KMS-11 (cell line): ENCODE data around the gene C5orf63.
"Not testable (repeated sequence)": the region's sequence is repeated elsewhere in the genome, so short reads cannot be mapped to it uniquely, and the experiment has no call there.

Experiments
- H2AFZ ChIP-seq: fragments of 200-600 bp; sonication (generic); 2 replicates; pipeline ENCODE4 v1.6.1; 2016; ENCODE audit warnings: antibody characterized with exemption, mixed run types, low read depth
- H3K27ac ChIP-seq: fragments of 200-600 bp; sonication (generic); 2 replicates; pipeline ENCODE4 v1.6.1; 2016; ENCODE audit warnings: mild to moderate bottlenecking, mixed run types
- H3K27me3 ChIP-seq: fragments of 200-600 bp; sonication (generic); 2 replicates; pipeline ENCODE4 v1.6.1; 2017; ENCODE audit warnings: mild to moderate bottlenecking, low read depth, mixed run types, moderate library complexity; ENCODE audit not compliant: insufficient read depth
- H3K36me3 ChIP-seq: fragments of 200-600 bp; sonication (generic); 2 replicates; pipeline ENCODE4 v1.6.1; 2017; ENCODE audit warnings: mild to moderate bottlenecking, mixed run types; ENCODE audit not compliant: insufficient read depth
- H3K4me1 ChIP-seq: fragments of 200-600 bp; sonication (generic); 2 replicates; pipeline ENCODE4 v1.6.1; 2016; ENCODE audit warnings: mild to moderate bottlenecking, low read depth, mixed run types; ENCODE audit not compliant: poor library complexity, severe bottlenecking
- H3K4me2 ChIP-seq: fragments of 200-600 bp; sonication (generic); 2 replicates; pipeline ENCODE4 v1.7.0; 2016; ENCODE audit warnings: mild to moderate bottlenecking, mixed run types
- H3K4me3 ChIP-seq: fragments of 200-600 bp; sonication (generic); IDR thresholded peaks from 2 replicates; pipeline ENCODE4 v1.6.1; 2017; ENCODE audit warnings: low read depth, low read length, mixed read lengths; ENCODE audit not compliant: insufficient read depth
- H3K79me2 ChIP-seq: fragments of 200-600 bp; sonication (generic); 2 replicates; pipeline ENCODE4 v1.6.1; 2016; ENCODE audit warnings: low read depth, mixed run types; ENCODE audit not compliant: insufficient read depth
- H3K9ac ChIP-seq: fragments of 200-600 bp; sonication (generic); 2 replicates; pipeline ENCODE4 v1.6.1; 2016; ENCODE audit warnings: mild to moderate bottlenecking, mixed run types
- H4K20me1 ChIP-seq: fragments of 200-600 bp; sonication (generic); 2 replicates; pipeline ENCODE4 v1.6.1; 2016; ENCODE audit warnings: mild to moderate bottlenecking, mixed run types; ENCODE audit not compliant: insufficient read depth
- TF ChIP-seq, protein P1 (sequence below): fragments of 200-600 bp; sonication (generic); conservative IDR thresholded peaks from 2 replicates; pipeline ENCODE4 v1.6.1; 2017; ENCODE audit warnings: low read depth, mild to moderate bottlenecking, antibody characterized with exemption, low read length, moderate library complexity, mixed read lengths

Gene C5orf63

DNA sequence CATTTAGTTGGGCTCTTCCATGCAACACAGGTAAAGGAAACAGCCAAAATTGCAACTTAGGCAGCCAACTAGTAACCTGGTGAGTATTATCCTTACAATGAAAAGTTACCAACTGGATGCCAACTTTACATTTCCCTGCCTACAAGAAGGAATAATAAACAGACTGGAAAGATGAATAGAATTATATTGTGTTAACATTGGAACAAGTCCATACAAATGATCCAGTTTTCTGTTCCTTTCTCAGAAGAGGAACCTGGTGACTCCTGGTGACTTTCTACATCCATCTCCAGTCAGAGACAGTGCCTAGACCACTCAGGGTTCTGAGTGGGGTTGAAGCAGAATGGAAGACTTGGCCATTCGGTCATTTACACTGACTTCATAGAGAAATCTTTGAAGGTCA is 63.5 kb downstream of the C5orf63 start:
- Histone ChIP-seq H3K27ac (no peak overlapping the region), H3K4me2 (no peak overlapping the region), H3K9ac (no peak overlapping the region), H3K27me3 (no peaks in the 10 kb centered on the region), H3K4me3 (no peak overlapping the region), H2AFZ (no peak overlapping the region), H4K20me1 (no peaks in the 10 kb centered on the region), H3K4me1 (peaks cover 5% of the 10 kb centered on the region), H3K36me3 (no peaks in the 10 kb centered on the region), H3K79me2 (no peaks in the 10 kb centered on the region)
- TF ChIP-seq, protein P1, sequence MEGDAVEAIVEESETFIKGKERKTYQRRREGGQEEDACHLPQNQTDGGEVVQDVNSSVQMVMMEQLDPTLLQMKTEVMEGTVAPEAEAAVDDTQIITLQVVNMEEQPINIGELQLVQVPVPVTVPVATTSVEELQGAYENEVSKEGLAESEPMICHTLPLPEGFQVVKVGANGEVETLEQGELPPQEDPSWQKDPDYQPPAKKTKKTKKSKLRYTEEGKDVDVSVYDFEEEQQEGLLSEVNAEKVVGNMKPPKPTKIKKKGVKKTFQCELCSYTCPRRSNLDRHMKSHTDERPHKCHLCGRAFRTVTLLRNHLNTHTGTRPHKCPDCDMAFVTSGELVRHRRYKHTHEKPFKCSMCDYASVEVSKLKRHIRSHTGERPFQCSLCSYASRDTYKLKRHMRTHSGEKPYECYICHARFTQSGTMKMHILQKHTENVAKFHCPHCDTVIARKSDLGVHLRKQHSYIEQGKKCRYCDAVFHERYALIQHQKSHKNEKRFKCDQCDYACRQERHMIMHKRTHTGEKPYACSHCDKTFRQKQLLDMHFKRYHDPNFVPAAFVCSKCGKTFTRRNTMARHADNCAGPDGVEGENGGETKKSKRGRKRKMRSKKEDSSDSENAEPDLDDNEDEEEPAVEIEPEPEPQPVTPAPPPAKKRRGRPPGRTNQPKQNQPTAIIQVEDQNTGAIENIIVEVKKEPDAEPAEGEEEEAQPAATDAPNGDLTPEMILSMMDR = no peak

DNA sequence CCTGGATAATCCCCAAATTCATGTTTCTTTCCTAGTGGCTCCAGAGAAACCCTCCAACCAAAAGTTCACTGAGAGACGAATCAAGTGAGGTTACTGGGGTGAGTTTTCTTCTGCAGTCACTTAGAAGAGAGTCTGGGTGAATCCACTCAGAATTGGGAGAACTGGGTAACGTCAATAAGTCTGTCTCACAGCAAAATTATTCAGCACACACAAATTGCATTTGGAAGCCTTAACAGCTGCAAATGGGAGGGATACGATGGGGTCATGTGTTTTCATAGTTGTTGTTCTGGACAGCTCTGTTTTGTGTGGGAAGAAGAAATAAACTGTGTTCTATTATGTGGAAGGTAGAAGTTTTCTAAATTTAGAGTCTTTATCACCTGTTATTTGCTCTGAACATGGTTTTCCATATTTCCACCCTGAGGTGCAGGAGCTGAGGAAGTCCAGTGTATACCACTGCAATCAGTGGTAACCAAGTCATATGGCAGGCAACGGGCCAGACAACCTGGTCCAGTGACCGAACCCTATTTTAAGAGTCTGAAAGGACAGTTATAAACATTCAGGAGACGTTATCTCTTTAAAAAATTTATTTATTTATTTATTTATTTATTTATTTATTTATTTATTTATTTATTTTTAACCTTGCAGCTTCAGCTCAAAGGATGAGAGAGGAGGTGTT is 64.9 kb downstream of the C5orf63 start:
- H3K4me1 ChIP-seq = peaks cover 5% of the 10 kb centered on the region
- no peak overlapping the region for H3K4me3 ChIP-seq
- H3K27me3 ChIP-seq = no peaks in the 10 kb centered on the region
- TF ChIP-seq, protein P1 = no peak
- no peaks in the 10 kb centered on the region for H3K79me2 ChIP-seq
- no peaks in the 10 kb centered on the region for H4K20me1 ChIP-seq
- H2AFZ ChIP-seq = no peak overlapping the region
- H3K9ac ChIP-seq = no peak overlapping the region
- H3K36me3 ChIP-seq = no peaks in the 10 kb centered on the region
- H3K4me2 ChIP-seq = no peak overlapping the region
- H3K27ac ChIP-seq = no peak overlapping the region

DNA sequence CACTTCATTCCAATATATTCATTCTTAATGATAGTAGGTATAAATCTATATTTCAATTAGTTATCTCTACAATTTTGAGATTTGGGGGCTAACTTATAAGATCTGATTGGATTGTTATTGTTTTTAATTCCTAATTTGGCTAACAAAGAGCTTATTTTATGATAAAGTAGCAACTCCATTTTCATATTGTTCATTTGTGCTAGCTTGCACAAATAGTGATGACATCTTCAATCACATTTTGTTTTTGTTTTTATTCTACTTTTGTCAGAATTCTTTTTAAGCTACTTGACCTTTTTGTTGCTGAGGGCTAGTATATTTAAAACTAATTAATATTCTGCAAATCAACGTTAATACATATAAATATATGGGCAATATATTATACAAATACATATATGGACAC is 65.8 kb downstream of the C5orf63 start:
- Histone ChIP-seq H3K4me2 (no peak overlapping the region), H3K79me2 (no peaks in the 10 kb centered on the region), H3K36me3 (no peaks in the 10 kb centered on the region), H3K9ac (no peak overlapping the region), H4K20me1 (no peaks in the 10 kb centered on the region), H3K4me3 (no peak overlapping the region), H3K27ac (no peak overlapping the region), H2AFZ (no peak overlapping the region), H3K27me3 (no peaks in the 10 kb centered on the region), H3K4me1 (peaks cover 5% of the 10 kb centered on the region)
- TF ChIP-seq, protein P1 = no peak

DNA sequence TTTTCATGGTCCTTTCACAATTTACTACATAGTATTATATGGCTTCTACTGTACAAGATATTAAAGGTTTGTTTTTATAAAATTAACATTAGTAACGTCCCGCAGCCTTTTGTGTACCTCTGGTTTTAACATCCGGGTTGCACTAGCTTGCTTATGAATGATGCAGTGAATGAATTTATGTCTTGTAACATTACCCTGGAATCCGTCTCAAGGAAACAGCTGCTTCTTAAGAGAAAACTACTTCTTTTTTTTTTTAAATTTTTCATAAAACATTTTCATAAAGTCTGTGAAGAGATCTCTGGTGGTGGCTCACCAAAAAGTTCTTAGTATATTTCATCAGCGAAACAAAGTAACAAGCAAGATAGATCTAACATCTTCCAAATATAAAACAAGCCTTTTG is 66.6 kb downstream of the C5orf63 start:
- no peaks in the 10 kb centered on the region for H3K79me2 ChIP-seq

DNA sequence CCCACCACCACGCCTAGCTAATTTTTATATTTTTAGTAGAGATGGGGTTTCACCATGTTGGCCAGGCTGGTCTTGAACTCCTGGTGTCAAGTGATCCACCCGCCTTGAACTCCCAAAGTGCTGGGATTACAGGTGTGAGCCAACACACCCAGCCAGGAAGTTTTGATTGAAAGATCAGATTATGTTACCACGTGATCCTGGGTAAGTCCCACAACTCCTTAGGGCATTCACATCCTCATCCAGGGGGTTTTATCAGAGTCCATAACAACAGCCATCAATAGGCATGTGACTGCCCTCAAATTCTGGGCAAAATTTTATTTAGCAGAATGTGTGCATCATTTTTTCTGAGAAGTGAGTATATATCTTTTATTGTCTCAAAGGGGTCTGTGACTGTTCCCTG is 68.0 kb downstream of the C5orf63 start:
- not testable (repeated sequence) for H4K20me1 ChIP-seq, H3K4me1 ChIP-seq, H3K4me2 ChIP-seq, H3K9ac ChIP-seq, H3K4me3 ChIP-seq, H3K27ac ChIP-seq, H3K79me2 ChIP-seq, H2AFZ ChIP-seq, H3K36me3 ChIP-seq, H3K27me3 ChIP-seq

More for the DNA sequence above, 66.6 kb downstream of the C5orf63 start:
- no peaks in the 10 kb centered on the region for H4K20me1 ChIP-seq
- no peak overlapping the region for H3K4me2 ChIP-seq
- no peak overlapping the region for H2AFZ ChIP-seq
- no peak overlapping the region for H3K9ac ChIP-seq
- TF ChIP-seq, protein P1 = no peak
- no peaks in the 10 kb centered on the region for H3K27me3 ChIP-seq
- no peaks in the 10 kb centered on the region for H3K36me3 ChIP-seq
- H3K27ac ChIP-seq = no peak overlapping the region
- H3K4me3 ChIP-seq = no peak overlapping the region
- H3K4me1 ChIP-seq = peaks cover 5% of the 10 kb centered on the region
